Muscle of leg (tissue), 11 donors: ENCODE measurements around the gene CDC20. TPM values are rescaled to one million over a fixed set of nuclear protein-coding genes. Genes with fewer than 3 reads are reported as not detected.
A peak's percentile ranks its signal among the peaks of the same experiment; 100 is the strongest.

Experiments
- DNase-seq: peaks from one replicate; pipeline ENCODE4 v3.0.0; 2013
- H3K27ac ChIP-seq: one replicate; pipeline ENCODE4 v1.5.1; 2013; ENCODE audit warnings: mild to moderate bottlenecking, low read length, control low read depth
- H3K27me3 ChIP-seq: one replicate; pipeline ENCODE4 v1.6.1; 2013; ENCODE audit warnings: low read length; ENCODE audit not compliant: control insufficient read depth, insufficient read depth
- H3K36me3 ChIP-seq: one replicate; pipeline ENCODE4 v1.6.1; 2013; ENCODE audit warnings: low read length; ENCODE audit not compliant: control insufficient read depth, insufficient read depth
- H3K4me1 ChIP-seq: one replicate; pipeline ENCODE4 v1.6.1; 2013; ENCODE audit warnings: low read length; ENCODE audit not compliant: control insufficient read depth, insufficient read depth
- H3K4me3 ChIP-seq: one replicate; pipeline ENCODE4 v1.5.1; 2013; ENCODE audit warnings: low read length, control low read depth
- H3K9me3 ChIP-seq: replicated peaks from 2 replicates; pipeline ENCODE4 v1.6.1; 2013; ENCODE audit warnings: low read depth, low read length; ENCODE audit not compliant: control insufficient read depth
- WGBS: methylation state at CpG from one replicate; pipeline ENCODE4 v1.1.5; 2013; ENCODE audit warnings: missing lambda C conversion rate; ENCODE audit not compliant: insufficient coverage; 5-methylcytosine and 5-hydroxymethylcytosine counted together
- polyA plus RNA-seq, 8 donors: library from polyadenylated mRNA; unstranded; fragments of 120-200 nt; gene quantifications; one replicate each; pipeline versions ENCODE4 v1.2.1 to v1.2.3, GENCODE V29; 2013; ENCODE audit warnings: inconsistent platforms in 1 of 8, low replicate concordance in 1 of 8; ENCODE audit not compliant: insufficient read length in 8 of 8, insufficient read depth in 1 of 8
- total RNA-seq: library from RNA; stranded (reverse); fragments of 120-200 nt; gene quantifications from one replicate; pipeline ENCODE4 v1.2.4, GENCODE V29; 2013

The CDC20 gene
- total and polyA plus RNA-seq, 9 donors, result 12.5 to 28.8 (median 22.0) TPM

DNA sequence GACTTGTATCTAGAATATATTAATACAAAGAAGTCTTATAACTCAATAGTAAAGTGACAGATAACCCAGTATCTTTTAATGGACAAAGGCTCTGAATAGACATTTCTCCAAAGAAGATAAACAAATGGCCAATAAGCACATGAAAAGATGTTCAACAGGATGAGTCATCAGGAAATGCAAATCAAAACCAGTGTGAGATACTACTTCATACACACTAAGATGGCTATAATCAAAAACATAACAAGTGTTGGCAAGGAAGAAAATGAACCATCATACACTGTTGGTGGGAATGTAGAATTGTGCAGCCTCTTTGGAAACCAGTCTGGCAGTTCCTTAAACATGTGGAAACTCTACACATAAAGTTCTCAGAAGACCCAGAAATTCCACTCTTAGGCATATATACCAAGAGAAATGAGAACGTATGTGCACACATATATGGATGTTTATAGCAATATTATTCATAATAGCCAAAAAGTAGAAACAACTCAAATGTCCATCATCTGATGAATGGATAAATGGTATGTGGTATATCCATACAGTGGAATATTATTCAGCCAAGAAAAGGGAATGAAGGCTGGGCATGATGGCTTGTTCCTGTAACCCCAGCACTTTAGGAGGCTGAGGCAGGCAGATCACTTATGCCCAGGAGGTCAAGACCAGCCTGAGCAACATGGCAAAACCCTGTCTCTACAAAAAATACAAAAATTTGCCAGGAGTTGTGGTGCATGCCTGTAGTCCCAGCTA lies 31.1 kb upstream of the CDC20 start:
- no CpG with 5 or more reads among the region's 1 CpG for WGBS
- H3K9me3 ChIP-seq, result peaks cover 7% of the 10 kb centered on the region
- no peaks in the 10 kb centered on the region for H3K27me3 ChIP-seq
- H3K4me1 ChIP-seq, result peaks cover 9% of the 10 kb centered on the region
- no peak for DNase-seq
- H3K27ac ChIP-seq, result no peak overlapping the region
- H3K4me3 ChIP-seq, result no peak overlapping the region
- H3K36me3 ChIP-seq, result no peaks in the 10 kb centered on the region

DNA sequence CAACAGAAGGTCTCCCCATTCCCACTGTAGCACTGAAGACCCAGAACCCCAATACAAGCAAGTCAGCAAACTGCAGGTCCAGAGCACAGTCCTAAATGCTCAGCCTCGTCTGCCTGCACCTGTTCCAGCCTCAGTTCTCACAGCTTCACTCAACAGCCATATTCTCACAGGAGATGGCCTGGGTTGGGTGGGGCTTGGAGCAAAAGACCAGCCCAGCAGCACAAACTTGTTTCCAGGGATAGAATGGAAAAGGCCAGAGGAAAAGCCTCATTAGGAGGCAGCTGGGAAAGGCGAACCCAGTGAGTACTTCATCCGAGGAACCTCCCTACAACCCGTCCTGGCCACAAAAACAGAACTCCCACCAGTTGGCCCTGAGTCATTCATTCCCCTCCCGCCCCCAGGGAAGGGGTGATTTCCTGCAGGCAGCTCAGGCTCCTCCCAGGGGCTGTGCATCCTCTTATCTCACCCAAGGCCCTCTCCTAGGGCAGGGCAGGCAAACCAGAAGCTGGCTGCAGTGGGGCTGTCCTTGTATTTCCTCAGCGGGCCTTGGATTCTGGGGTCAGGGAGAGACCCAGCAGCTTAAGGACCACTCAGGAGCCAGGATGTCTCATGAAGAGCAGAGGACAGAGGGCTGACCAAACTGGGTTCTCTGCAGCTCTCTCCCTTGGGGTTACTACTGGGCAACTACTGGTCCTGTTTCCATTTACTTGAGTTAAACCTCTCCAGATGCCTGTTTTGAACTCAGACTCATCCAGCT lies 28.6 kb upstream of the CDC20 start:
- H3K27ac ChIP-seq, result peak overlapping the region; percentile 20
- peaks cover 7% of the 10 kb centered on the region for H3K9me3 ChIP-seq
- H3K36me3 ChIP-seq, result no peaks in the 10 kb centered on the region
- H3K4me3 ChIP-seq, result no peak overlapping the region
- H3K4me1 ChIP-seq, result peaks cover 9% of the 10 kb centered on the region
- peak; percentile 59 for DNase-seq
- 23% methylated on average over 3 of the region's 6 CpGs for WGBS
- H3K27me3 ChIP-seq, result no peaks in the 10 kb centered on the region

DNA sequence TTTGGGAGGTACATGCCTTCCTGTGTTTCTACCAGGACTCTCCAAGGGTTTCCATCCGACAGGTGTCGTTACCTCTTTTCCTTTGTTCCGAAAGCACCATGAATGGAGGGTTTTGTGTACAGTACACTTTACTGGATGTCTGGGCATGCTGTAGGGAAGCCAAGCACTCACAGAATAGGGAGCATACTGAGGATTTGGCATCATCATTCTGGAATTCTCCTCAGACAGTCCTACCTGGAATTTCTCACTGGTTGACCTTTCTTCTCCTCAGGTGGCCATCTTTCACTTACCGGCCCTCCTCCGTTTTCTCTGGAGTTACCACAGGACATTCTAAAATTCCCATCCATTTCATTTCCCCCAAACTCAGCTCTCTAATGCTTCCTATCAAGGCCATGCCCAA lies 27.1 kb upstream of the CDC20 start:
- Histone ChIP-seq H3K9me3 (peaks cover 6% of the 10 kb centered on the region), H3K27me3 (no peaks in the 10 kb centered on the region), H3K36me3 (no peaks in the 10 kb centered on the region), H3K4me3 (no peak overlapping the region), H3K27ac (no peak overlapping the region), H3K4me1 (peaks cover 9% of the 10 kb centered on the region)
- no peak for DNase-seq
- WGBS, result 94% methylated on average over 2 of the region's 5 CpGs

DNA sequence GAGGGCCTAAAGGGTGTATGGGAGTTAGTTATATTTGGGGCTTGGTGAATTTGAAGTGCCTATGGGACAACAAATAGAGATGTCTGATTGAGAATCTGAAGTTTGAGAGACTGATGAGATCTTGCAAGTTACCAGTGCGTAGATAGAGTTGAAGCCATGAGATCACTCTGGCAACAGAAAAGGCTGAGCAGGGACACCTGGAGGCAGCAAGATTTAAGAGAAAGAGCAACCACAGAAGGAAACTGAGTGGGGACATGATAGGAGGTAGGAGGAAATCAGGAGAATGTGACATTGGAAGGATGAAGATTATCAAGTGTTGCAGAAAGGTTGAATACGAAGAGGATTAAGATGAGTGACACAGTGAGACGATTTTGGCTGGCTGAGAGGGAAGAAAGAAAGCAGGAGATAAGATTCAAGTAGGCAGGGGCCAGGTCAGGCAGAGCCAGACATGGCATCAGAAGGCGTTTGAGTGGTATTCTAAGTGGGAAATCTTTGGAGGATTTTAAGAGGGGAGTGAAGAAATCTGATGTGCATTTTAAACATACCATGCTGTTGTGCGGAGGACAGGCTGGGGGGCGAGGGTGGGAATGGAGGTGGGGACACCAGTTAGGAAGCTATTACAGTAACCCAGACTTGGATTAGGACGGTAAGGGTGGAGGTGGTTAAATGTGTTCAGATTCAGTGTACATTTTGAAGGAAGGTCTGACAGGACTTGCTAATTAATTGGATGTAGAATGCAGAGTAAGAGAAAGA lies 24.2 kb upstream of the CDC20 start:
- 71% methylated on average over 7 of the region's 7 CpGs for whole genome bisulfite sequencing
- Histone ChIP-seq H3K27ac (no peak overlapping the region), H3K27me3 (no peaks in the 10 kb centered on the region), H3K36me3 (no peaks in the 10 kb centered on the region), H3K4me3 (no peak overlapping the region), H3K4me1 (peaks cover 9% of the 10 kb centered on the region), H3K9me3 (no peaks in the 10 kb centered on the region)
- DNase-seq, result no peak

DNA sequence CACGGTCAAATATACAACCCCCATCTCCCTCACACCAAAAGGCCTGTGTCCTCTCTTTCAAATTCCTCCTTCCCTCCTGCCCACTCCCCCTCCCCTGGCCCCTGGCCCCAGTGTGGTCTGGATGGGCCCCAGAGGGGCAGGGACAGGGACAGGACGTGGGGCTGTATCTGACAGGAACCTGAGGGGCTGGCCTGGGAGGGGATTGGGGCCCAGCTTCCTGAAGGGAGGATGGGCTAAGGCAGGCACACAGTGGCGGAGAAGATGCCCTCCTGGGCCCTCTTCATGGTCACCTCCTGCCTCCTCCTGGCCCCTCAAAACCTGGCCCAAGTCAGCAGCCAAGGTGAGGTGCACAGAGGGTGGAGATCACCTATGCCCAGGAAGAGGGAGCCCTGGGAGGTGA lies 21.2 kb upstream of the CDC20 start, which contains the start of gene MPL:
Gene MPL, plus strand, starts transcription at position 231 of the 400 bp plus-strand sequence. Its CDS starts 31 bp downstream, at position 262.
- no peaks in the 10 kb centered on the region for H3K27me3 ChIP-seq
- WGBS, result 33% methylated on average over 1 of the region's 3 CpGs
- H3K27ac ChIP-seq, result no peak within 1 kb of the TSS
- H3K4me3 ChIP-seq, result no peak within 1 kb of the TSS
- H3K9me3 ChIP-seq, result no peaks in the 10 kb centered on the region
- H3K4me1 ChIP-seq, result no peaks in the 10 kb centered on the region
- no peak for DNase-seq
- no peaks in the 10 kb centered on the region for H3K36me3 ChIP-seq

DNA sequence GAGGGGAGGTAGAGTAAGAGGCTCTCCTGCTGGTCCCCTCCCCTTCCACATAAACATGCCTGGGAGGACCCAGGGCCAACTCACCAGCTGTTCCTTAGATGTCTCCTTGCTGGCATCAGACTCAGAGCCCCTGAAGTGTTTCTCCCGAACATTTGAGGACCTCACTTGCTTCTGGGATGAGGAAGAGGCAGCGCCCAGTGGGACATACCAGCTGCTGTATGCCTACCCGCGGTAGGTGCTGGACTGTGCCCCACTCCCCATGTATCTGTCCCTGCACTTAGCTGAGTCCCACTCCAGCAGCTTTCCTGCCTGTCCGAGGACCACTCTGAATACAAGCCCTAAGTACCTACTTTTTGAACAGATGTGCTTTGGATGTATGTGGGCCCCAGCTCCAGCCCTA lies 20.8 kb upstream of the CDC20 start:
- no peak for DNase-seq
- 75% methylated on average over 1 of the region's 5 CpGs for WGBS
- H3K36me3 ChIP-seq, result no peaks in the 10 kb centered on the region
- H3K4me3 ChIP-seq, result no peak overlapping the region
- H3K27me3 ChIP-seq, result no peaks in the 10 kb centered on the region
- no peak overlapping the region for H3K27ac ChIP-seq
- H3K9me3 ChIP-seq, result no peaks in the 10 kb centered on the region
- H3K4me1 ChIP-seq, result no peaks in the 10 kb centered on the region

DNA sequence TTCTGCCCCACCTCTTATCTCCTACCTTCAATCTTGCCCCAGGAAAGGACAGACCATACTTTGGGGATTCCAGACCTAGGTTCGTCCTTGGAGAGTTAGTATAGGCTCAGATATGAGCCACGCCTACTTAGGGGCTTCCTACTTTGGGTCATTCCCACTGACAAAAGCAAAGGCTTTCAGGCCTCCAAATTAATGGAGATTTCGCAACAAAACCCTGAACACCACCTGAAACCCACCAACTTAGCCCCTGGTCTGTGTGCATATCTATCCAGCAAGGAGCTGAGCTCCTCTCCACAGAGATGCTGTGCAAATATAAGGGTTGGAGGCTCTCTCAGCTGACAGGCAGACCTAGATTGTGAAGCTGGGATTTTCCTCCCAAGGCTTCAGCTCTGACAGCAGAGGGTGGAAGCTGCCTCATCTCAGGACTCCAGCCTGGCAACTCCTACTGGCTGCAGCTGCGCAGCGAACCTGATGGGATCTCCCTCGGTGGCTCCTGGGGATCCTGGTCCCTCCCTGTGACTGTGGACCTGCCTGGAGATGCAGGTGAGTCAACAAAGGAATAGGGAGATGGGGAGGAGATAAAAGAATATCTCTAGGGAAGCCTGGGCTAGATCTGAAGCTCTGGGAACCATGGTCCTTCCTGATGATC lies 19.1 kb upstream of the CDC20 start:
- DNase-seq, result no peak
- H3K36me3 ChIP-seq, result no peaks in the 10 kb centered on the region
- H3K4me3 ChIP-seq, result no peak overlapping the region
- 77% methylated on average over 3 of the region's 6 CpGs for whole genome bisulfite sequencing
- no peaks in the 10 kb centered on the region for H3K4me1 ChIP-seq
- no peaks in the 10 kb centered on the region for H3K27me3 ChIP-seq
- H3K27ac ChIP-seq, result no peak overlapping the region
- H3K9me3 ChIP-seq, result no peaks in the 10 kb centered on the region

DNA sequence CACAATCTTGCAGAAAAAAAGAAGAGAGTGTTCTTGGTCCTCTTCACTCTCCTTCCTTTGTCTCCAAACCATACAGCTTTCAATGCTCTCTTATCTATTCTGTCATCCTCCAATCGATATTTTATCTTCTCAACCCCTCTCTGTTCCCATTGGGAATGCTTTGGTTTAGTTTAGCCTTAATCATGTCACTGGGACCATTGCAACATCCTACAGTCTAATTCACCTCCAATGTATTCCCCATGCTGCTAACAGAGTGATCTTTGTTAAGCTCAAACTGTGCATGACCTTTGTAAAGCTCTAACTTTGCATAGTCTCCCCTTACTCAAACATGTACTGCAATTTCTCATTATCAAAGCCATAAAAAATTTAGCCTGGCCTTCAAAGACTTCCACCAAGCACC lies 18.2 kb upstream of the CDC20 start:
- H3K27me3 ChIP-seq, result no peaks in the 10 kb centered on the region
- H3K36me3 ChIP-seq, result no peaks in the 10 kb centered on the region
- H3K9me3 ChIP-seq, result no peaks in the 10 kb centered on the region
- H3K4me3 ChIP-seq, result no peak overlapping the region
- DNase-seq, result no peak
- H3K4me1 ChIP-seq, result no peaks in the 10 kb centered on the region
- H3K27ac ChIP-seq, result no peak overlapping the region
- WGBS, result no CpG with 5 or more reads among the region's 1 CpG

DNA sequence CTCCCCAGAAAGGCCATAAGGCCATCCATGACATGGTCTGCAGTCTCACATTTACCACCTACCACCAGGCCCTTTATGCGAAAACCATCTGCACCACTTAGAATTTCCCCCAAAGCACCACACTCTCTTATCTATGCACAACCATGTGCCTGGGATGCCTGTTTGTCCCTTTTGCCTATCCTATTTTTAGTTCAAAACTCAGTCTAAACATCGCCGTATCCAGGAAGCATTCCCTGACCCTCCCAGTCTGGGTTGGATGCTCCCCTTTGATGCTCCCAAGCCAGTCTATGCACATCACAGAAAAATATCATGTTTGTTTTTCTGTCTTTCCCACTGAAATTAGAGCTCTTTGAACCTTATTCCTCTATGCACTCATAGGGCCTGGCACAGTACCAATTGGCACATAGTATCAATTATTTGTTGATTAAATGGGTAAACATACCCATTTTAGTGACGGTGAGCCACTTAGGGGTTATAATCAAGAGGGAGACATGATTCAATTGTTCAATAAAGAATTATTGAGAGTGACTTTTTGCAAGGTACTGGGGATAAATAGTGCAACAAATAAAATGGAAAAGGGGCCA lies 14.4 kb upstream of the CDC20 start:
- no peak overlapping the region for H3K27ac ChIP-seq
- peaks cover 16% of the 10 kb centered on the region for H3K27me3 ChIP-seq
- no peaks in the 10 kb centered on the region for H3K36me3 ChIP-seq
- no peaks in the 10 kb centered on the region for H3K9me3 ChIP-seq
- DNase-seq, result no peak
- H3K4me3 ChIP-seq, result no peak overlapping the region
- H3K4me1 ChIP-seq, result peaks cover 10% of the 10 kb centered on the region
- 85% methylated on average over 4 of the region's 4 CpGs for WGBS
